ENCODE data around the gene CUL5.
"Not testable (repeated sequence)": the region's sequence is repeated elsewhere in the genome, so short reads cannot be mapped to it uniquely, and the experiment has no call there.

Gene CUL5

GRCh38 chr11:108115500-108116140, 106.9 kb downstream of the CUL5 start:
- DNase-seq (ENCODE audit: low read depth), result no peak

DNA sequence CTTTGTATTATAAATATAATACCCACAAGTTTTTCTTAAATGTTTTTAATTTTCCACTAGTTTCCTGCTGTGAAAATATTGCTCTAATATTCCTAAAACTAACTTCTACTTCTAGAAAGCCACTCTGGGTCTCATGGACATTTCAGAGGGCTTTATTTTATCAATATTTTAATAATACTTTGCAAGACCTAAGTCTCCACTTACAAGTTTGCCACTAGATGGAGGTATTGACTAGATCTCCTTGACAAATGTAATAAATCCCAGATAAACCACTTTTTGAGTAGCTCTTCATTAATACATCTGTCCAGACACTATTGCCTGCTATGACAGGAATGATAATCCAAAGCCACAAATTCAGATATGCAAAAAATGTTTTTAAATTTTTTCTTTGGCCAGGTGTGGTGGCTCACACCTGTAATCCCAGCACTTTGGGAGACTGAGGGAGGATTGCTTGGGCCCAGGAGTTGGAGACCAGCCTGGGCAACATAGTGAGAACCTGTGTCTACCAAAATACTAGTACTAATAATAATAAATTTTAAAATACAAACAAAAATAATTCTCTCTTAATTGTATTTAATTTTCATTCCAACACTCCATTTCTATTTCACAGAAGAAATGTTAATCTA, 109.2 kb downstream of the CUL5 start:
- DNase-seq (ENCODE audit: low read depth), result no peak

GRCh38 chr11:108120936-108121273, 112.2 kb downstream of the CUL5 start:
- not testable (repeated sequence) for DNase-seq (ENCODE audit: low read depth)

DNA sequence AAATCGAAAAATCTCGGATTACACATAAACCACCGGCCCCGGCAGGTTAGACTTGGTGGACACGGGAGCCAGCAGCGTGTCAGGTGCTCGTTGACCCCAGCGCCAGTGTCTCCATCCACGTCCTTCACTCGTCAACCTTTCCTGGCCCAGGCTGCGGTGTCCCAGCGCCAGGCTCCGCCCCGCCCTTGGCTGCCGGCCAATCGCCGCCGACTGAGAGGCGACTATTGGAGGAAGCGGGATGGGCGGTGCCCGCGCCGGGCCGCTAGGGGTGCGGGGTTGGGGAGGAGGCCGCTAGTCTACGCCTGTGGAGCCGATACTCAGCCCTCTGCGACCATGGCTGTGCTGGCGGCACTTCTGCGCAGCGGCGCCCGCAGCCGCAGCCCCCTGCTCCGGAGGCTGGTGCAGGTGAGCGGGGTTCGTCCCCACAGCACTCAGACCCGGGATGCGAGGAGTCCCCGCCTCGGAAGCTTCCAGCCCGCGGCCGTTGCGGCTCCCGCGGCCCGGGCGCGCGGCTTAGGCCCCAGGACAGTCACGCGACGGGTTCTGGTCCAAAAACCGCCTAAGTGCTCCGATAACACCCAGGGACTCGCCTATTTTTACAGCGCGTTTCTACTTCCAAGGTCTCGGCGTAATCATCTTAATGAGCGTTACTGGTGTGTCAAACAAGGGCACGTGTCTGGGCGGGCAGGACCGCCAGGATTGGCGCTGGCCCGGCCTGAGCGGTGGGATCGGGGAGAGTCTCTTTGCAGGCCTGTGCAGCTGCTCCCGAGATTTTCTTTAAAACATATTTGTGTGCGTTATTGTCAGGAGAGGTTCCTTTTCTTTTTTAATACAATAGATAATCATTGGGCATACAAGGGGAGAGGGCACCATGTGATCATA, 112.8 kb downstream of the CUL5 start, which contains the start of gene ACAT1:
Gene ACAT1 (plus strand): TSS at position 294 of the 882 bp plus-strand sequence. CDS start 40 bp downstream, at position 334.
- peak; percentile 96 for DNase-seq (ENCODE audit: low read depth)

GRCh38 chr11:108122166-108122628, 113.5 kb downstream of the CUL5 start:
- no peak for DNase-seq (ENCODE audit: low read depth)

DNA sequence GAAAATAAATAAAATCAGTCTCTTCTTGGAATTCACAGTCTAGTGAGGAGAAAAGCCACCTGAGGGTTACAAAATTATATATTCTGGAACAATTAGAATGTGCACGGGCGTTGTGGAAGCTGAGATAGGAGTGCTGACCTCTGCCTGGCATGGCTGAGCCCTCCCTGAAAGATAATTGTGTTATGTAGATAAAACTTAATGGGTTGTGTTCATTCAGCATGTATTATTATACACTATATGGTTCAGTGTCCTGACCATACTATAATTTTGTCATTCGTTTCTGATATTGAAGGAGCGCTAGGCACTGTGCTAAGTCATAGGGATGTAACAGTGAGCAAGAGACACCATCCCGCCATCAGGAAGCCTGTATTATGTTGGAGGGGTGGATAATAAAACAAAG, 116.4 kb downstream of the CUL5 start:
- no peak for DNase-seq (ENCODE audit: low read depth)

GRCh38 chr11:108128772-108129171, 120.1 kb downstream of the CUL5 start:
- no peak for DNase-seq (ENCODE audit: low read depth)

DNA sequence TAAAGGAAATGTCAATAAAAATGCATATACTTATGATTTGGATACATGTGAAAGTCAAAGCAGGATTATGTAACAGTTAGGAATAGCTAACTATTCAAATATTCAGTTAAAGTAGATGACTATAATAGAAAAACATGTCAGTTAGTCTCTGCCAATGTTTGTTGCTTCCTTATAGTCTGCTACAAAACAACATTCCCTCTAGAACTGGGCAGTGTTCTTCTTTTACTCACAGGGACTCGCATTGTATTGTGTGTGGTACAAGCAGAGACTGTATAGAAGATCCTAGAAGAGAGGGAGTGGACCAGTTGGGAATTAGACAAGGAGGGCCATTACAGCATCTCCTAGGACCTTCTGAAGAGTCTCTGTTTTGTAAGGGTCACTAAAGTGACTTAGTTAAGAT, 123.3 kb downstream of the CUL5 start:
- DNase-seq (ENCODE audit: low read depth), result no peak

DNA sequence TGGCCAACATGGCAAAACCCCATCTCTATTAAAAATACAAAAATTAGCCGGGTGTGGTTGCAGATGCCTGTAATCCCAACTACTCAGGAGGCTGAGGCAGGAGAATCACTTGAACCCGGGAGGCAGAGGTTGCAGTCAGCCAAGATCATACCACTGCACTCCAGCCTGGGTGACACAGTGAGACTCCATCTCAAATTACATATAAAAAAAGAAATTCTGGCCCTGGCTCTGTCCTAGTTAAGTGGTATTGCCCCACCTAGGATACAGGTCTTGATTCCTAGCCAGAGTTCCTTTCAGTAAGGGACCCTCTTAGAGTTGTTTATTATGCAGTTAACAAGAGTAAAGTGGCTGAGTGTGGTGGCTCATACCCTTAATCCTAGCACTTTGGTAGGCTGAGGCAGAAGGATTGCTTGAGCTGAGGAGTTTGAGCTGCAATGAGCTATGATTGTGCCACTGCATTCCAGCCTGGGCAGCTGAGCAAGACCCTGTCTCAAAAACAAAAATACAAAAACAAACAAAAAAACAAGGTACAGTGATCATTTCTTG, 124.4 kb downstream of the CUL5 start:
- not testable (repeated sequence) for DNase-seq (ENCODE audit: low read depth)

- no peak for DNase-seq (ENCODE audit: low read depth)
These were observed 127.3 kb downstream of the CUL5 start for GRCh38 chr11:108135845-108136544.

DNA sequence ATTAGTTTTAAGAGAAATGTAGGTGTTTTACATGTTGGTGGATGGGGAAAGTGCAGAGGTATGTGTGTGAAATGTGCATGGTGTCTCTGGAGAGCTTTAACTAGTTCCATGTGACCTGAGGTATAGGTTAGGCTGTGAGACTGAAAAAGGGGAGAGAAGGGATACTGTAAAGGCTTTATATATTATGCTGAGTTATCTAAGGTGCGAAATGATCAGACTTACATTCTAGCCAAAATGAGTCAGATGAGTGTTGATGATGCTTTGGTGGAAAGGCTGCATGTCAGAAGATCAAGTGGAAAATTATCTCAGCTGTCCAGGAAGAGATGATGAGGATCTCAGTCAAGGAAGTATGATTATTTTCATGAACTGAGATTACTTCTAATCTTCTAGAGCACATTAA, 128.5 kb downstream of the CUL5 start:
- no peak for DNase-seq (ENCODE audit: low read depth)

DNA sequence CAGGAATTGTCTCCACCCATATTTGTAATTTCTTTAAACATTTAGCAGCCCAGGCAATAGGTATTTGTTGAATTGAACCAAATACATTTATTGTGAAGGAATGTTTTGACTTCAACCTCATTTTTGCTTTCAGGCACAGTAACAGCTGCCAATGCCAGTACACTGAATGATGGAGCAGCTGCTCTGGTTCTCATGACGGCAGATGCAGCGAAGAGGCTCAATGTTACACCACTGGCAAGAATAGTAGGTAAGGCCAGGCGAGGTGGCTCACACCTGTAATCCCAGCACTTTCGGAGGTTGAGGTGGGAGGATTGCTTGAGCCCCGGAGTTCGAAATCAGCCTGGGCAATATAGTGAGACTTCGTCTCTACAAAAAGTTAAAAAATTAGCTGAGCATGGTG, 133.6 kb downstream of the CUL5 start:
- DNase-seq (ENCODE audit: low read depth), result no peak

GRCh38 chr11:108144615-108145014, 135.9 kb downstream of the CUL5 start:
- no peak for DNase-seq (ENCODE audit: low read depth)

DNA sequence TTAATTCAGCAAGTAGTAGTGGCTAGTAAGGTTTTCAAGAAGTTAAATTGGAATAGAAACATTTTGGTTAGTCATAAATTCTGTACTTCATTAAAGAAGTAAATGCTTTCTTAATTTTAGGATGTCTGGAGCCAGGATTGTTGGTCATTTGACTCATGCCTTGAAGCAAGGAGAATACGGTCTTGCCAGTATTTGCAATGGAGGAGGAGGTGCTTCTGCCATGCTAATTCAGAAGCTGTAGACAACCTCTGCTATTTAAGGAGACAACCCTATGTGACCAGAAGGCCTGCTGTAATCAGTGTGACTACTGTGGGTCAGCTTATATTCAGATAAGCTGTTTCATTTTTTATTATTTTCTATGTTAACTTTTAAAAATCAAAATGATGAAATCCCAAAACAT, 138.5 kb downstream of the CUL5 start:
- DNase-seq (ENCODE audit: low read depth), result no peak

DNA sequence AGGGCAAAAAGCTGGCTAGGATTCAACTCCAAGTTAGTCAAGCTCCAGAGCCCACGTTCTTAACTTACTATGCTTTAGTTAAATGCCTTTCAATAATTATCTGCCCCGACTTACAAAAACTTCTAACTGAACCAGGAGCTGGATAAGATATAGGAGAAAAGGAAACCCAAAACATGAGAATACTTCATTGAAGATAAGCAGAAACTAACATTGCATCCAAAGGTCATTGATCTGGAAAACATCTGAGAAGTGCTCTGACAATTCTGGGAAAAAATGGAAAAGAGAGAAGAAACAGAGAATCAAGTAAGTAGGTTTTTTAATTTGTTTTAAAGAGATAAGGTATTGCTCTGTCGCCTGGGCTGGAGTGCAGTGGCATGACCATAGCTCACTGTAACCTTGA, 139.9 kb downstream of the CUL5 start:
- DNase-seq (ENCODE audit: low read depth), result no peak

DNA sequence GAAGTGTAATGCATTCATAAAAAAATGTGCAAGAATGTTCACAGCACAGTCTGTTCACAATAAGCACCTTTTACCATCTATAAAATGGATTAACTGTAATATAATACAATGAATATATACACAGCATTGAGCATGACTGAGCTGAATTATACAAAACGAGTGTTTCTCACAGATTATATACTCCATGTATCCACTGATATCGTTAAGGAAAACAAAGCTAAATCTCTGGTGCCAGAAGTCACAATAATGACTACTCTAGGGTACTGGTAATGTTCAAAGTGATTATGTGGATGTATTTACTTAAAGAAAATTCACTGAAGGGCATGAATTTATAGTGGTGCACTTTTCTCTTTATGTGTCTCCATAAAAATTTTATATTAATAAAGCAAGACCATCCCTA, 145.9 kb downstream of the CUL5 start:
- no peak for DNase-seq (ENCODE audit: low read depth)
